HEK293 (cell line): ENCODE measurements around the gene DPPA5.

Experiments used
- CTCF ChIA-PET: fragments of 350-600 bp; formaldehyde crosslinking; extraction: SDS; loops from one replicate; lab custom pipeline; 2021; ENCODE audit warnings: antibody characterized with exemption; lab: Yijun Ruan, JAX
- POLR2A ChIA-PET: fragments of 300-600 bp; formaldehyde crosslinking; extraction: SDS; loops from one replicate; lab custom pipeline; 2020; ENCODE audit warnings: antibody characterized with exemption, inconsistent platforms; lab: Yijun Ruan, JAX
- H3K27ac ChIP-seq: fragments of 200-500 bp; sonication (Bioruptor generic); 2 replicates; pipeline ENCODE4 v1.5.1; 2014; ENCODE audit warnings: low read depth, low read length, control low read depth, inconsistent platforms; ENCODE audit errors: extremely low read depth
- H3K36me3 ChIP-seq, 2 experiments: fragments of 200-500 bp in 1 of 2; sonication (Bioruptor generic) in 1 of 2; 1 replicate in 1 of 2; 2 replicates in 1 of 2; pipeline ENCODE4 v1.5.1; 2014 to 2017; ENCODE audit warnings: inconsistent platforms in 2 of 2, low read length in 2 of 2; ENCODE audit not compliant: control insufficient read depth in 2 of 2, insufficient read depth in 1 of 2
- H3K4me1 ChIP-seq: fragments of 200-500 bp; sonication (Bioruptor generic); 2 replicates; pipeline ENCODE4 v1.5.1; 2014; ENCODE audit warnings: mild to moderate bottlenecking, low read length, inconsistent platforms; ENCODE audit not compliant: control insufficient read depth, insufficient read depth
- H3K4me3 ChIP-seq: 2 replicates; pipeline ENCODE4 v1.5.1; 2011; ENCODE audit warnings: low read depth, mild to moderate bottlenecking, control low read depth, low read length, moderate library complexity
- H3K9me3 ChIP-seq: fragments of 200-500 bp; sonication (Bioruptor generic); 2 replicates; pipeline ENCODE4 v1.5.1; 2014; ENCODE audit warnings: low read depth, low read length, inconsistent platforms; ENCODE audit not compliant: control insufficient read depth, insufficient read depth
- GLIS1 ChIP-seq: fragments of 450-650 bp; formaldehyde crosslinking; IDR thresholded peaks from 2 replicates; pipeline ENCODE4 v1.5.1; 2016; ENCODE audit warnings: missing biosample characterization, missing genetic modification characterization
- OVOL3 ChIP-seq: fragments of 450-650 bp; formaldehyde crosslinking; IDR thresholded peaks from 2 replicates; pipeline ENCODE4 v1.5.1; 2016; ENCODE audit warnings: missing biosample characterization, missing genetic modification characterization
- TRIM28 ChIP-seq: IDR thresholded peaks from 2 replicates; pipeline ENCODE4 v1.6.1; 2011; ENCODE audit warnings: low read length, control low read depth, borderline replicate concordance
- YY2 ChIP-seq: fragments of 450-650 bp; formaldehyde crosslinking; IDR thresholded peaks from 2 replicates; pipeline ENCODE4 v1.5.1; 2016; ENCODE audit warnings: missing biosample characterization, missing genetic modification characterization
- ZFP41 ChIP-seq: fragments of 450-650 bp; formaldehyde crosslinking; IDR thresholded peaks from 2 replicates; pipeline ENCODE4 v1.5.1; 2016; ENCODE audit warnings: missing biosample characterization, missing genetic modification characterization, borderline replicate concordance
- ZNF148 ChIP-seq: fragments of 450-650 bp; formaldehyde crosslinking; IDR thresholded peaks from 2 replicates; pipeline ENCODE4 v1.5.0; 2017; ENCODE audit warnings: missing biosample characterization, missing genetic modification characterization, borderline replicate concordance
- ZNF292 ChIP-seq: fragments of 450-650 bp; formaldehyde crosslinking; IDR thresholded peaks from 2 replicates; pipeline ENCODE4 v1.5.1; 2016; ENCODE audit warnings: low read depth, missing biosample characterization, missing genetic modification characterization, borderline replicate concordance
- ZNF341 ChIP-seq: fragments of 450-650 bp; formaldehyde crosslinking; IDR thresholded peaks from 2 replicates; pipeline ENCODE4; 2016; ENCODE audit warnings: low read depth, missing biosample characterization, missing genetic modification characterization
- ZNF48 ChIP-seq: fragments of 450-650 bp; formaldehyde crosslinking; IDR thresholded peaks from 2 replicates; pipeline ENCODE4 v1.5.1; 2016; ENCODE audit warnings: missing biosample characterization, missing genetic modification characterization
- ZNF513 ChIP-seq: fragments of 450-650 bp; IDR thresholded peaks from 2 replicates; pipeline ENCODE4 v1.5.1; 2018; ENCODE audit warnings: missing biosample characterization, missing genetic modification characterization
- ZNF654 ChIP-seq: fragments of 450-650 bp; formaldehyde crosslinking; IDR thresholded peaks from 2 replicates; pipeline ENCODE4 v1.5.1; 2016; ENCODE audit warnings: low read depth, missing biosample characterization, missing genetic modification characterization
- ZNF670 ChIP-seq: fragments of 450-650 bp; formaldehyde crosslinking; IDR thresholded peaks from 2 replicates; pipeline ENCODE4 v1.5.1; 2016; ENCODE audit warnings: missing biosample characterization, missing genetic modification characterization, low read depth
- ZNF76 ChIP-seq: fragments of 450-650 bp; formaldehyde crosslinking; IDR thresholded peaks from 2 replicates; pipeline ENCODE4; 2016; ENCODE audit warnings: low read depth, missing biosample characterization, missing genetic modification characterization, borderline replicate concordance
- ZNF777 ChIP-seq: fragments of 450-650 bp; formaldehyde crosslinking; IDR thresholded peaks from 2 replicates; pipeline ENCODE4 v1.5.1; 2017; ENCODE audit warnings: missing biosample characterization, missing genetic modification characterization, borderline replicate concordance
- ZSCAN5A ChIP-seq: fragments of 450-650 bp; formaldehyde crosslinking; IDR thresholded peaks from 2 replicates; pipeline ENCODE4 v1.5.1; 2016; ENCODE audit warnings: missing biosample characterization, missing genetic modification characterization
- TF ChIP-seq, protein P1 (sequence below): fragments of 450-650 bp; formaldehyde crosslinking; IDR thresholded peaks from 2 replicates; pipeline ENCODE4 v1.5.1; 2016; ENCODE audit warnings: missing biosample characterization, missing genetic modification characterization
- TF ChIP-seq, protein P2 (sequence below): fragments of 450-650 bp; formaldehyde crosslinking; IDR thresholded peaks from 2 replicates; pipeline ENCODE4 v1.5.1; 2016; ENCODE audit warnings: missing biosample characterization, missing genetic modification characterization
- TF ChIP-seq, protein P3 (sequence below): fragments of 450-650 bp; formaldehyde crosslinking; IDR thresholded peaks from 2 replicates; pipeline ENCODE4 v1.5.1; 2016; ENCODE audit warnings: missing biosample characterization, missing genetic modification characterization
- TF ChIP-seq, protein P4 (sequence below): sonication (generic); formaldehyde crosslinking; IDR thresholded peaks from 2 replicates; pipeline ENCODE4 v1.8.1; 2022; ENCODE audit warnings: mild to moderate bottlenecking, moderate library complexity, missing genetic modification reagents
- TF ChIP-seq, protein P5 (sequence below): fragments of 450-650 bp; formaldehyde crosslinking; conservative IDR thresholded peaks from 2 replicates; pipeline ENCODE4 v1.5.1; 2016; ENCODE audit warnings: low read depth, missing biosample characterization, missing genetic modification characterization

DPPA5 gene

DNA sequence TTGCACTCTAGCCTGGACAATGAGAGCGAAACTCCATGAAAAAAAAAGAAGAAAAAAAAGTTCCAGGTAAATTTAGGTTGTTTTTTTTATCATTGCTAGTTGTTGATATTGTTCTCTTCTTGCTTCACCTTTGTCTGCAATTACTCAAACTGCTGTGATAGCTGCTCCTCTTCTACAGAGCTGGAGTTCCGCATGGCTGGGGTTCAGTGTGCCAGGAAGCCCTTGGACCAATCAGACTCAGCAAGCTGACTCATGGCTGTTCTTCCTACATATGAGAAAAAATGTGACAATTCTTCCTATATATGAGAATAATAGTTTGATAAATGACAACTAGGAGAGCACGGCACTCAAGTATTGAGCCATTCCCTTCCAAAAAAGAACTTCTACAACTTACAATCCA is 28.4 kb downstream of the DPPA5 start:
- ChIA-PET CTCF (interaction anchor here (0.7 to 4.4 kb wide), 9 partner anchors 9 to 913 kb away, joined by 3 to 39 read pairs (median 8); no protein-coding TSS in a partner anchor), POLR2A (no interaction called here)
- H3K27ac ChIP-seq, result no peak overlapping the region

More for the DNA sequence above, 28.4 kb downstream of the DPPA5 start:
- no peak for TF ChIP-seq ZNF48
- TF ChIP-seq ZNF513 (tag by site-specific recombination), result no peak
- no peak for TF ChIP-seq TRIM28
- TF ChIP-seq ZNF76, result no peak
- no peak for TF ChIP-seq ZSCAN5A (tag by site-specific recombination)
- no peak for TF ChIP-seq GLIS1 (tag by site-specific recombination)
- TF ChIP-seq, protein P1, sequence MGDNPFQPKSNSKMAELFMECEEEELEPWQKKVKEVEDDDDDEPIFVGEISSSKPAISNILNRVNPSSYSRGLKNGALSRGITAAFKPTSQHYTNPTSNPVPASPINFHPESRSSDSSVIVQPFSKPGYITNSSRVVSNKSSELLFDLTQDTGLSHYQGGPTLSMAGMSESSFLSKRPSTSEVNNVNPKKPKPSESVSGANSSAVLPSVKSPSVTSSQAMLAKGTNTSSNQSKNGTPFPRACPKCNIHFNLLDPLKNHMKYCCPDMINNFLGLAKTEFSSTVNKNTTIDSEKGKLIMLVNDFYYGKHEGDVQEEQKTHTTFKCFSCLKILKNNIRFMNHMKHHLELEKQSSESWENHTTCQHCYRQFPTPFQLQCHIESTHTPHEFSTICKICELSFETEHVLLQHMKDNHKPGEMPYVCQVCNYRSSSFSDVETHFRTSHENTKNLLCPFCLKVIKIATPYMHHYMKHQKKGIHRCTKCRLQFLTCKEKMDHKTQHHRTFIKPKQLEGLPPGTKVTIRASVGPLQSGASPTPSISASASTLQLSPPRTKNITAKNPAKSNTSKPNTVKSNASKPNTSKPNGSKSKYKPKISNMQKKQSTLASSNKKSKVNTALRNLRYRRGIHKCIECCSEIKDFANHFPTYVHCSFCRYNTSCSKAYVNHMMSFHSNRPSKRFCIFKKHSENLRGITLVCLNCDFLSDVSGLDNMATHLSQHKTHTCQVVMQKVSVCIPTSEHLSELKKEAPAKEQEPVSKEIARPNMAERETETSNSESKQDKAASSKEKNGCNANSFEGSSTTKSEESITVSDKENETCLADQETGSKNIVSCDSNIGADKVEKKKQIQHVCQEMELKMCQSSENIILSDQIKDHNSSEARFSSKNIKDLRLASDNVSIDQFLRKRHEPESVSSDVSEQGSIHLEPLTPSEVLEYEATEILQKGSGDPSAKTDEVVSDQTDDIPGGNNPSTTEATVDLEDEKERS (tag by site-specific recombination), result no peak
- TF ChIP-seq, protein P2, sequence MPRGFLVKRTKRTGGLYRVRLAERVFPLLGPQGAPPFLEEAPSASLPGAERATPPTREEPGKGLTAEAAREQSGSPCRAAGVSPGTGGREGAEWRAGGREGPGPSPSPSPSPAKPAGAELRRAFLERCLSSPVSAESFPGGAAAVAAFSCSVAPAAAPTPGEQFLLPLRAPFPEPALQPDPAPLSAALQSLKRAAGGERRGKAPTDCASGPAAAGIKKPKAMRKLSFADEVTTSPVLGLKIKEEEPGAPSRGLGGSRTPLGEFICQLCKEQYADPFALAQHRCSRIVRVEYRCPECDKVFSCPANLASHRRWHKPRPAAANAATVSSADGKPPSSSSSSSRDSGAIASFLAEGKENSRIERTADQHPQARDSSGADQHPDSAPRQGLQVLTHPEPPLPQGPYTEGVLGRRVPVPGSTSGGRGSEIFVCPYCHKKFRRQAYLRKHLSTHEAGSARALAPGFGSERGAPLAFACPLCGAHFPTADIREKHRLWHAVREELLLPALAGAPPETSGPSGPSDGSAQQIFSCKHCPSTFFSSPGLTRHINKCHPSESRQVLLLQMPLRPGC (tag by site-specific recombination), result no peak
- no peak for TF ChIP-seq ZNF148 (tag by site-specific recombination)
- TF ChIP-seq, protein P3, sequence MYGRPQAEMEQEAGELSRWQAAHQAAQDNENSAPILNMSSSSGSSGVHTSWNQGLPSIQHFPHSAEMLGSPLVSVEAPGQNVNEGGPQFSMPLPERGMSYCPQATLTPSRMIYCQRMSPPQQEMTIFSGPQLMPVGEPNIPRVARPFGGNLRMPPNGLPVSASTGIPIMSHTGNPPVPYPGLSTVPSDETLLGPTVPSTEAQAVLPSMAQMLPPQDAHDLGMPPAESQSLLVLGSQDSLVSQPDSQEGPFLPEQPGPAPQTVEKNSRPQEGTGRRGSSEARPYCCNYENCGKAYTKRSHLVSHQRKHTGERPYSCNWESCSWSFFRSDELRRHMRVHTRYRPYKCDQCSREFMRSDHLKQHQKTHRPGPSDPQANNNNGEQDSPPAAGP, result no peak
- TF ChIP-seq ZNF292 (tag by site-specific recombination), result no peak
- no peak for TF ChIP-seq ZNF341 (tag by site-specific recombination)
- TF ChIP-seq YY2 (tag by site-specific recombination), result no peak
- no peak for TF ChIP-seq ZNF670 (tag by site-specific recombination)
- TF ChIP-seq, protein P4, sequence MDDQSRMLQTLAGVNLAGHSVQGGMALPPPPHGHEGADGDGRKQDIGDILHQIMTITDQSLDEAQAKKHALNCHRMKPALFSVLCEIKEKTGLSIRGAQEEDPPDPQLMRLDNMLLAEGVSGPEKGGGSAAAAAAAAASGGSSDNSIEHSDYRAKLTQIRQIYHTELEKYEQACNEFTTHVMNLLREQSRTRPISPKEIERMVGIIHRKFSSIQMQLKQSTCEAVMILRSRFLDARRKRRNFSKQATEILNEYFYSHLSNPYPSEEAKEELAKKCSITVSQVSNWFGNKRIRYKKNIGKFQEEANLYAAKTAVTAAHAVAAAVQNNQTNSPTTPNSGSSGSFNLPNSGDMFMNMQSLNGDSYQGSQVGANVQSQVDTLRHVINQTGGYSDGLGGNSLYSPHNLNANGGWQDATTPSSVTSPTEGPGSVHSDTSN (CRISPR knock-in tag), result no peak
- no peak for TF ChIP-seq ZFP41 (tag by site-specific recombination)
- TF ChIP-seq, protein P5, sequence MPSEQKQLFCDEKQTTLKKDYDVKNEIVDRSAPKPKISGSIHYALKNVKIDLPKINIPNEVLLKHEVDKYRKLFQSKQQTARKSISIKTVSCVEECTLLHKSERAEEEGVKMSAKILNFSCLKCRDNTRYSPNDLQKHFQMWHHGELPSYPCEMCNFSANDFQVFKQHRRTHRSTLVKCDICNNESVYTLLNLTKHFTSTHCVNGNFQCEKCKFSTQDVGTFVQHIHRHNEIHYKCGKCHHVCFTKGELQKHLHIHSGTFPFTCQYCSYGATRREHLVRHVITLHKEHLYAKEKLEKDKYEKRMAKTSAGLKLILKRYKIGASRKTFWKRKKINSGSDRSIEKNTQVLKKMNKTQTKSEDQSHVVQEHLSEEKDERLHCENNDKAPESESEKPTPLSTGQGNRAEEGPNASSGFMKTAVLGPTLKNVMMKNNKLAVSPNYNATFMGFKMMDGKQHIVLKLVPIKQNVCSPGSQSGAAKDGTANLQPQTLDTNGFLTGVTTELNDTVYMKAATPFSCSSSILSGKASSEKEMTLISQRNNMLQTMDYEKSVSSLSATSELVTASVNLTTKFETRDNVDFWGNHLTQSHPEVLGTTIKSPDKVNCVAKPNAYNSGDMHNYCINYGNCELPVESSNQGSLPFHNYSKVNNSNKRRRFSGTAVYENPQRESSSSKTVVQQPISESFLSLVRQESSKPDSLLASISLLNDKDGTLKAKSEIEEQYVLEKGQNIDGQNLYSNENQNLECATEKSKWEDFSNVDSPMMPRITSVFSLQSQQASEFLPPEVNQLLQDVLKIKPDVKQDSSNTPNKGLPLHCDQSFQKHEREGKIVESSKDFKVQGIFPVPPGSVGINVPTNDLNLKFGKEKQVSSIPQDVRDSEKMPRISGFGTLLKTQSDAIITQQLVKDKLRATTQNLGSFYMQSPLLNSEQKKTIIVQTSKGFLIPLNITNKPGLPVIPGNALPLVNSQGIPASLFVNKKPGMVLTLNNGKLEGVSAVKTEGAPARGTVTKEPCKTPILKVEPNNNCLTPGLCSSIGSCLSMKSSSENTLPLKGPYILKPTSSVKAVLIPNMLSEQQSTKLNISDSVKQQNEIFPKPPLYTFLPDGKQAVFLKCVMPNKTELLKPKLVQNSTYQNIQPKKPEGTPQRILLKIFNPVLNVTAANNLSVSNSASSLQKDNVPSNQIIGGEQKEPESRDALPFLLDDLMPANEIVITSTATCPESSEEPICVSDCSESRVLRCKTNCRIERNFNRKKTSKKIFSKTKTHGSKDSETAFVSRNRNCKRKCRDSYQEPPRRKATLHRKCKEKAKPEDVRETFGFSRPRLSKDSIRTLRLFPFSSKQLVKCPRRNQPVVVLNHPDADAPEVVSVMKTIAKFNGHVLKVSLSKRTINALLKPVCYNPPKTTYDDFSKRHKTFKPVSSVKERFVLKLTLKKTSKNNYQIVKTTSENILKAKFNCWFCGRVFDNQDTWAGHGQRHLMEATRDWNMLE (tag by site-specific recombination), result no peak
- no peak for TF ChIP-seq OVOL3
- no peak for TF ChIP-seq ZNF654 (tag by site-specific recombination)
- no peak for TF ChIP-seq ZNF777
- Histone ChIP-seq H3K4me3 (no peak overlapping the region), H3K9me3 (no peaks in the 10 kb centered on the region), H3K36me3 (no peaks in the 10 kb centered on the region), H3K4me1 (no peaks in the 10 kb centered on the region)
